Effector memory CD4-positive, alpha-beta T cell (primary cell): ENCODE data around the gene MRM2.

Experiments
- DNase-seq, 3 donors: peaks; one replicate each; pipeline ENCODE4 v3.0.0-alpha.2; 2020
- H3K27ac ChIP-seq: 2 replicates; pipeline ENCODE4 v1.7.0; 2013; ENCODE audit warnings: mild to moderate bottlenecking, low read length, moderate library complexity; ENCODE audit not compliant: insufficient read depth, poor library complexity, severe bottlenecking
- H3K27me3 ChIP-seq: replicated peaks from 2 replicates; pipeline ENCODE4 v1.7.0; 2013; ENCODE audit warnings: mild to moderate bottlenecking, low read length; ENCODE audit not compliant: insufficient read depth, control insufficient read depth, poor library complexity, severe bottlenecking
- H3K36me3 ChIP-seq: 2 replicates; pipeline ENCODE4 v1.7.0; 2013; ENCODE audit warnings: mild to moderate bottlenecking, low read length, moderate library complexity; ENCODE audit not compliant: control insufficient read depth, insufficient read depth
- H3K4me1 ChIP-seq: 2 replicates; pipeline ENCODE4 v1.7.0; 2013; ENCODE audit warnings: low read length, mild to moderate bottlenecking; ENCODE audit not compliant: control insufficient read depth, insufficient read depth, poor library complexity, severe bottlenecking
- H3K4me3 ChIP-seq: 2 replicates; pipeline ENCODE4 v1.7.0; 2013; ENCODE audit warnings: low read length, low read depth, mild to moderate bottlenecking; ENCODE audit not compliant: insufficient read depth, poor library complexity, severe bottlenecking
- H3K9me3 ChIP-seq: 2 replicates; pipeline ENCODE4 v1.7.0; 2013; ENCODE audit warnings: mild to moderate bottlenecking, low read length, moderate library complexity; ENCODE audit not compliant: control insufficient read depth

Gene MRM2

GRCh38 chr7:2200584-2200980 lies 41.4 kb downstream of the MRM2 start:
- Histone ChIP-seq H3K4me3 (no peak overlapping the region), H3K9me3 (no peaks in the 10 kb centered on the region), H3K27me3 (no peaks in the 10 kb centered on the region), H3K36me3 (peaks cover 18% of the 10 kb centered on the region), H3K27ac (no peak overlapping the region), H3K4me1 (no peaks in the 10 kb centered on the region)
- DNase-seq = no peak

GRCh38 chr7:2199956-2200583 lies 41.9 kb downstream of the MRM2 start:
- Histone ChIP-seq H3K9me3 (no peaks in the 10 kb centered on the region), H3K36me3 (peaks cover 18% of the 10 kb centered on the region), H3K27me3 (no peaks in the 10 kb centered on the region), H3K4me1 (no peaks in the 10 kb centered on the region), H3K4me3 (no peak overlapping the region), H3K27ac (no peak overlapping the region)
- DNase-seq = no peak

DNA sequence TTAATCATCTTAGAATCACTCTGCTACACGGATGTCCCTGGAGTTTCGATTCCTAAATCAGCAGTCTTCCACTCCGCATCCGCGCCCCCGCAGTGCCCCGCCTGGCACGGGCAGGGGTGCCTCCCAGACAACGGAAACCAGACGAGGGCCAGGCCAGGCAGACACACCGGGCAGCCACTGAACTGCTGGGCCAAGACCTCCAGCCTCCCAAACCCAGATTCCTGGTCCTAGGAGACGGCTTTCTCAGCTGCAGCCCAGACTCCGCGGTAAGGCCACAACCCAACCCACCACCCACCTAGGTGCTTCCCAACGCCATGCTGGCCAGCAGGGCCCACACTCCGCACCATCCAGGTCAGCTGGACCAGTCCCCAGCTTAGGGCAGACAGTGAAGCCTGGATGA lies 42.5 kb downstream of the MRM2 start:
- Histone ChIP-seq H3K9me3 (no peaks in the 10 kb centered on the region), H3K4me3 (no peak overlapping the region), H3K36me3 (peaks cover 18% of the 10 kb centered on the region), H3K27me3 (no peaks in the 10 kb centered on the region), H3K27ac (no peak overlapping the region), H3K4me1 (no peaks in the 10 kb centered on the region)
- DNase-seq = no peak

DNA sequence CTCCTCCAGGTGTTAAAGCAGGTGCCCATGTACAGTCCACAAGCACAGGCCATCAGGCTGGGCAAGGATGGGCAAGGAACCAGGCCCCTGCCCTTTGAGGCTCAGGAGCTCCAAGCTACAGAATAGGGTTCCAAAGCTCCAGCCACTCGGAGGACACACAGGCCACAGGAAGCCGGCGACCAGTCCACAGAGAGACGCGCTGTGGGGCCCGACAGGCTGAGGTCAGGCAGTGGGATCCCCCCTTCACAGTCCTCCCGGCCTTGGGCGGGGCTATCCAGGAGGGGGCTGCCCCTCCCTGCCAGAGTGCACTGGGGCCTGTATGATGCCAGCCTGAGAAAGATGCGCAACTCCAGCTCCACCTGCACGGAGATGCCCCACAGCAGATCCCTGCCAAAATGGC lies 43.2 kb downstream of the MRM2 start:
- Histone ChIP-seq H3K36me3 (peaks cover 18% of the 10 kb centered on the region), H3K27ac (no peak overlapping the region), H3K4me1 (no peaks in the 10 kb centered on the region), H3K4me3 (no peak overlapping the region), H3K27me3 (no peaks in the 10 kb centered on the region), H3K9me3 (no peaks in the 10 kb centered on the region)
- DNase-seq = no peak

- no peak overlapping the region for H3K27ac ChIP-seq
- H3K4me1 ChIP-seq = no peaks in the 10 kb centered on the region
- H3K36me3 ChIP-seq = peaks cover 18% of the 10 kb centered on the region
- DNase-seq = no peak
- no peaks in the 10 kb centered on the region for H3K9me3 ChIP-seq
- no peaks in the 10 kb centered on the region for H3K27me3 ChIP-seq
- no peak overlapping the region for H3K4me3 ChIP-seq
These were observed 43.8 kb downstream of the MRM2 start for GRCh38 chr7:2198206-2198605.

GRCh38 chr7:2197436-2198155 lies 44.4 kb downstream of the MRM2 start:
- no peak overlapping the region for H3K4me3 ChIP-seq
- no peak for DNase-seq
- no peak overlapping the region for H3K27ac ChIP-seq
- no peaks in the 10 kb centered on the region for H3K9me3 ChIP-seq
- H3K4me1 ChIP-seq = no peaks in the 10 kb centered on the region
- peaks cover 18% of the 10 kb centered on the region for H3K36me3 ChIP-seq
- H3K27me3 ChIP-seq = no peaks in the 10 kb centered on the region

GRCh38 chr7:2196381-2197378 lies 45.3 kb downstream of the MRM2 start:
- no peak overlapping the region for H3K4me3 ChIP-seq
- no peak overlapping the region for H3K27ac ChIP-seq
- no peaks in the 10 kb centered on the region for H3K4me1 ChIP-seq
- no peak for DNase-seq
- no peaks in the 10 kb centered on the region for H3K27me3 ChIP-seq
- peaks cover 14% of the 10 kb centered on the region for H3K36me3 ChIP-seq
- H3K9me3 ChIP-seq = no peaks in the 10 kb centered on the region

DNA sequence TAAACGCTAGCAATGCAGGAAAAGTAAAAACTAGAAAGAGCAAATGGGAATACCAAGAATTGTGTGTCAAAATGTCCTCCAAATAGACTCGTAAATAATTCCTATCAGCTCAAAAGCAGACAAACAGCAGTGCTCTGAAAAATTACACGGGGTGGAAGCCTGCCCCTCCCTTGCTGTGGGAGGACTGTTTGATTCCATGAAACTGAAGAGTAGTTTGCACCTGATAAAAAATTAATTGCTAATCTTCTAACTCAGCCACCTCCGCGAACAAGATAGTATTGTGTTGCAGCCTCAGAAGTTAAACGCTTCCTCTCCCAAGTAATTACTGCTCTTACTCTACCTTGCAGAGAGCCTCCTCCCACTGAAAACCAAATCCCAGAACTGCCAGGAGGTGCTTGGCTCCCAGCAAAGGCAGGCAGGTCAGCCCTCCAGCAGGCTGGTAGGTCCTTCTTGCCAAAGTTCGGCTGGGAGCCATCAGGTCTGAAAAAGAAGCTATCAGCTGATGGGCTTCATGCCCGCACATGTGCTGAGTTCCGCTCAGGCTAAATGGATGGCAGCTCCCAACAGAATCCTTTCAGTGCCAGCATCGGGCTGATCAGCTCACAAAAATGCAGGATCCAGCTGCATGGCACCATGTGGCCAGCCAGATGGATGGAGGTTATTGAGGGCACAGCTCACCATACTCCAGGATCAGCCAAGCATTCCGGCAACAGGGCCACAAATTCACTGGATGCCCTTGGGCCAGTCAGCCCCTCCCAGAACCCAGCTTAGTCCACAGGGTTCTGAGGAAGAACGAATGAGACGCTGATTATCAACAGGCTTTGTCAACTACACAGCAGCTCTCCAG lies 46.4 kb downstream of the MRM2 start:
- DNase-seq = no peak
- Histone ChIP-seq H3K9me3 (no peaks in the 10 kb centered on the region), H3K27me3 (no peaks in the 10 kb centered on the region), H3K4me1 (no peaks in the 10 kb centered on the region), H3K27ac (no peak overlapping the region), H3K4me3 (no peak overlapping the region), H3K36me3 (peaks cover 14% of the 10 kb centered on the region)

DNA sequence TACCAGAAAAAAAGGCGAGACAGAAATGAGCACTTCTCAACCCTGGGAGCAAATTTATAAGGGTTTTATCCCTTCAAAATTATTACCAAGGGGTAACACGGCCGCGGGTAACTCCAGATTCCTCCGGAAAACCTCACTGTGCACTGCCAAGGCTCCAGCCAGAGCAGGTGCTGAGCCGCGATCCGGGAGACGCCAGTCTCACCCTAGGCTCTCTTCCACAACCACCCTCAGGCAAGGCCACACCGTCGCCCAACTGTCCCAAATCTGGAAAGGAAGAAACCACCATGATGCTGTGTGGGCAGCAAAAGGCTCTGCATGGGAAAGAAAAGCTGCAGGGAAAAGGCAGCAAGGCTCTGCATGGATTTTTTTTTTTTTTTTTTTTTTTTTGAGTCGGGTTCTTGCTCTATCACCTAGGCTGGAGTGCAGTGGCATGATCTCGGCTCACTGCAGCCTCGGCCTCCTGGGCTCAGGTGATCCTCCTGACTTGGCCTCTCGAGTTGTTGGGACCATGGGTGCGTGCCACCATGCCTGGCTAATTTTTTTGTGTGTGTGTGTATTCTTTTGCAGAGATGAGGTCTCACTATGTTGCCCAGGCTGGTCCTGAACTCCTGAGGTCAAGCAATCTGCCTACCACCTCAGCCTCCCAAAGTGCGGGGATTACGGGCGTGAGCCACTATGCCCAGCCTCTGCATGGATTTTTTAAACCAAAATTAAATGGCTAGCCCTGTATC lies 48.3 kb downstream of the MRM2 start:
- DNase-seq = no peak
- Histone ChIP-seq H3K27ac (no peak overlapping the region), H3K36me3 (peaks cover 3% of the 10 kb centered on the region), H3K27me3 (no peaks in the 10 kb centered on the region), H3K4me1 (no peaks in the 10 kb centered on the region), H3K4me3 (no peak overlapping the region), H3K9me3 (no peaks in the 10 kb centered on the region)
